UCSD-AML1 (cell line): ENCODE data around the gene SSH2.
A peak's percentile ranks its signal among the peaks of the same experiment; 100 is the strongest.
"Not testable (repeated sequence)": the region's sequence is repeated elsewhere in the genome, so short reads cannot be mapped to it uniquely, and the experiment has no call there.

Source experiments
- DNase-seq: peaks from one replicate; lab custom pipeline; 2025; ENCODE audit not compliant: unreplicated experiment; lab: John Stamatoyannopoulos, UW

SSH2 gene

GRCh38 chr17:29749045-29749825, 180.8 kb downstream of the SSH2 start:
- no peak for DNase-seq

- no peak for DNase-seq
Observed at GRCh38 chr17:29748400-29748799, 181.6 kb downstream of the SSH2 start.

DNA sequence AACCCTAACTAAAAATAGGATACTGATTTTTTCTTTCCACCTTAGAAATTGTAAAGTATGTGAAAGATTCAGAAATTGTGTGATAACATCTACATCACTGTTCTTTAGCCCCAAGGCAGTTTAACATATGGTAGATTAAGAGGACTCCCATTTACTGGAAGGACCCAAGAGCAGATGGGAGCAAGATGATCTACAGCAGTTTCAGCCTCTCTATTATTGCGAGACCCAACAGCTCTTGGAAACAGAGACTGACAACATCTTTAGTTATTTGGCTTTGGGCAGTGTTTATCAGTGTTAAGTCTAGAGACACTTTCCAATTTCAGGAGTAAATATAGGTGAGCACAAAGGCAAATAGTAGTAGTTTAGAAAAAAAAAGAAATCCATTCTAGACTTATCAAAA, 182.4 kb downstream of the SSH2 start:
- no peak for DNase-seq

DNA sequence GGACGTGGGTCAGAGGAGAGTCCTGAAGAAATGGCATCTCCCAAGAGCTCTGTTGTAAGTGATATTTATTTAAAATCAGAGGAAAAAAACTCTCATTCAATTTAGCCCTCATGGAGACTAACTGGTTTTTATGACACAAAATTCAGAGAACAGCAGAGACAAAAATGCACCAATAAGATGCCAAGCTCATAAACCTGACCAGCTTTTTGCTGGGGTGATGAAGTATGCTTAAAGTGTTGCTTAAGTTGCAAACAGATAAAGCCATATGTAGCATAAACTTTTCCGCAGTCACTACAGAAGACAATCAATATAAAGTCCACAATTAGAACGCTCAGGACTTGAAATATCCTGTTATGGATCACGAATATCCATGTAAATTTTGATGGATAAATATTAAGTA, 183.4 kb downstream of the SSH2 start:
- no peak for DNase-seq

DNA sequence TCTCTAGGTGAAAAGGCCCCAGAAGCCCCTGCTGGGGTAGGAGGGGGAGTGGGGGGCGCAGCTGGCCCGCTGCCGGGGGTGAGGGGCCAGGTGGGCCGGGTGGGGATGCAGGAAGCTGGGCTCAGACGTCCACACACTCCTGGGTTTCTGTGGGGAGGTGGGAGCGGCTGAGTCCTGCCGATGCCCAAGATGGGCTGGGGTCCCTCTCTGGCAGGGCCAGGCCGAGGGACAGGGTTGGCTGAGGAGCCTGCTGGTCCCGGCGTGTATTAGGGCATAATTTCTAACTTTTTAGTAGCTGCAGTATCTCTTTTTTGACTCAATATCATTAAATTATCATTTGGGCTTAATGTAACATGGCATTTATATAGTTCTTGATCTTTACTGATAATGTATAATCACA, 185.9 kb downstream of the SSH2 start:
- no peak for DNase-seq

DNA sequence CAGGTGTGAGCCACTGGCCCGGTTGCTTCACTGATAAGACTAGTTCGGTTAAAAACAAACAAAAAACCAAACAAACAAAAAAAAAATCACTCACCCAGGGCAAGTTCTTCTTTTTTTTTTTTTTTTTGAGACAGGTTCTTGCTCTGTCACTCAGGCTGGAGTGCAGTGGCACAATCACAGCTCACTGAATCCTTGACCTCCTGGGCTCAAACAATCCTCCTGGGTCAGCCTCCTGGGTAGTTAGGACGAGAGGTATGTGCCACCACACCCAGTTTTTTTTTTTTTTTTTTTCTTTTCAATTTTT, 187.9 kb downstream of the SSH2 start:
- no peak for DNase-seq

DNA sequence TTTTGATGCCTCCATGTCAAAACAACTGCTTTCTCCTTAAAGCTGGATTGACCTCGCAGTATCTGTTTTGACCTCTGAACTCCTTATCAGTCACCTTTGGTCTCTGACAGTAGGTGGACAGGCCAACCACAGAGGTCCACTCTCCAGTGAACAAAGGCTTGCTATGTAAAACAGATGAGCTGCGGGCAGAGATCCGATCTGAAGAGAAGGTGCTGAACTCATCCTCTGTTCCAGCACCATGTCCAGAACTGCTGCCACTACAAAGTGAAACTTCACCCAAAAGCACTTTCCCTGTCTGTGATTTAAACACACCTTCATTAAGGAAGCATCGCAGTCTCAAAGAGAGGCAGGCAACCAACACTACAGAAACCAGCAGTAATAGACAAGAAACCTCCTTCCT, 190.0 kb downstream of the SSH2 start:
- no peak for DNase-seq

DNA sequence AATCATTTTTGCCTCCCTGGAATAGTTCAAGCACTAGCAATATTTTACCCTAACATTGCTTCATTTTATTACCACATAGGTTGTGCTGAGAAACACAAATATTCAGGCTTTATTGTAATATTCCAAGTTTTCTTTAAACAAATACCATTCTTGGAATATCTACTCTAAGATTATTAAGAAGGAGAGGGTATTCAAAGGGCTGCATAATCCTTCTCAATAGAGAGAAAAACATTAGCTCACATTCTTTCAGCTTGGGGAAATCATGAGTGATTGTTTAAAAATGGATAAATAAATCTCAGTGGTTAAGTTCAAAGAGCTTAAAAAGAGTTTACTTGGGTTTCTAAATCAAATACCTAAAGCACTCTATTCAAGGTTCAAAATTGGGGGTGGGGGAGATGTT, 195.4 kb downstream of the SSH2 start:
- no peak for DNase-seq

GRCh38 chr17:29733166-29733565, 196.9 kb downstream of the SSH2 start:
- no peak for DNase-seq

- no peak for DNase-seq
Observed at GRCh38 chr17:29732613-29733012, 197.4 kb downstream of the SSH2 start.

GRCh38 chr17:29732209-29732608, 197.8 kb downstream of the SSH2 start:
- no peak for DNase-seq

GRCh38 chr17:29731589-29731929, 198.5 kb downstream of the SSH2 start:
- DNase-seq, result no peak

- no peak for DNase-seq
Observed at GRCh38 chr17:29728490-29728889, 201.5 kb downstream of the SSH2 start.

- peak; percentile 23 for DNase-seq
Observed at GRCh38 chr17:29726715-29727252, 203.2 kb downstream of the SSH2 start.

DNA sequence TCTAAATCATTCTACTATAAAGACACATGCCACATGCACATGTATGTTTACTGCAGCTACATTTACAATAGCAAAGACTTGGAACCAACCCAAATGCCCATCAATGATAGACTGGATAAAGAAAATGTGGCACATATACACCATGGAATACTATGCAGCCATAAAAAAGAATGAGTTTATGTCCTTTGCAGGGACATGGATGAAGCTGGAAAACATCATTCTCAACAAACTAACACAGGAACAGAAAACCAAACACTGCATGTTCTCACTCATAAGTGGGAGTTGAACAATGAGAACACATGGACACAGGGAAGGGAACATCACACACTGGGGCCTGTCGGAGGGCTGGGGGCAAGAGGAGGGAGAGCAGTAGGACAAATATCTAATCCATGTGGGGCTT, 204.6 kb downstream of the SSH2 start:
- DNase-seq, result not testable (repeated sequence)

- no peak for DNase-seq
Observed at GRCh38 chr17:29723278-29724047, 206.6 kb downstream of the SSH2 start.

- DNase-seq, result peak; percentile 35
Observed at GRCh38 chr17:29722411-29723198, 207.4 kb downstream of the SSH2 start.

- no peak for DNase-seq
Observed at GRCh38 chr17:29720551-29720950, 209.5 kb downstream of the SSH2 start.

DNA sequence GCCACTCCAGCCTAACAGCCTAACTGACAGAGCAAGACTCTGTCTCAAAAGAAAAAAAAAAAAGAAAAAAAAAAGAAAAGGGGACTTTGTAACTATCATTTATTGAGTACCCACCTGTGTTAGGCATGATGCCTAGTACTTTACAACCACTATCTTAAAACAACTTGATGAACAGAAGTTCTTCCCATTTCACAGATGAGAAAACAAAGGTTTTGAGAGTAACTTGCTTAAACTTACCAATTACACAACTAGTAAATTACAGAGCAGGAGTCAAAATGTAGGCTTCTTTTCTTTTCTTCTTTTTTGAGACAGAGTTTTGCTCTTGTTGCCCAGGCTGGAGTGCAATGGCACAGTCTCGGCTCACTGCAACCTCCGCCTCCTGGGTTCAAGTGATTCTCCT, 210.6 kb downstream of the SSH2 start:
- no peak for DNase-seq

DNA sequence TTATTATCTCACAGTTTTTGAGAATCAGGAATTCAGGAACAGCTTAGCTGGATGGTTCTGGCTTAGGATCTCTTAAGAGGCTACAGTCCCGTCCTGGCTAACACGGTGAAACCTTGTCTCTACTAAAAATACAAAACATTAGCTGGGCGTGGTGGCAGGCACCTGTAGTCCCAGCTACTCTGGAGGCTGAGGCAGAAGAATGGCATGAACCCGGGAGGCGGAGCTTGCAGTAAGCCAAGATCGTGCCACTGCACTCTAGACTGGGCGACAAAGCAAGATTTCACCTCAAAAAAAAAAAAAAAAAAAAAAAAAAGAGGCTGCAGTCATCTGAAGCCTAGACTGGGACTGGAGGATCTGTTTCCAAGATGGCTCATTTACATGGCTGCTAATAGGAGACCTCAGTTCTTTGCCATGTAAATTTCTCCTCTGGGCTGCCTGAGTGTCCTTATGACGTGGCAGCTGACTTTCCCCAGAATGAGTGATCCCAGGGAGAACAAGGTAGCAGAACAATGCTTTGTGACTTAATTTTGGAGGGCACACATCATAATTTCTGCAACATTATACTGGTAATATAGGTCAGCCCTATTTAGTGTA, 211.5 kb downstream of the SSH2 start:
- DNase-seq, result no peak

DNA sequence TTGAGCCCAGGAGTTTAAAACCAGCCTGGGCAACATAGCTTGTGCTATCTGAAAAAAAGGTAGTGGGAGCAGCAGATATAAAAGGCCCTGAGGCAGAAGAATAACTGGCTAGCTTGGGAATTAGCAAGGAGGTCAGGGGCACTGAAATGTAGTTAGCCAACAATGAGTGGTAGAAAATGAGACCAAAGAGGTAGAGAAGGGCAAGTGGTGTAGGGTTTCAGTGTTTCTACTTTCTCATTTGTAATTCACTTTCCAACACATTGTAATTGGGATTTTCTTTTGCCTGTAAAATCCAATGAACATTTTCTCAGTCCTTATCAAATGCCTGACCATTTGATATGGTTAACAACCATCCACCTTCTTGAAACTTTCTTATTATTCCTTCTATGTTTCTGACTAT, 212.2 kb downstream of the SSH2 start:
- DNase-seq, result no peak
